Measurements from ENCODE around the gene AIFM1.

DNA sequence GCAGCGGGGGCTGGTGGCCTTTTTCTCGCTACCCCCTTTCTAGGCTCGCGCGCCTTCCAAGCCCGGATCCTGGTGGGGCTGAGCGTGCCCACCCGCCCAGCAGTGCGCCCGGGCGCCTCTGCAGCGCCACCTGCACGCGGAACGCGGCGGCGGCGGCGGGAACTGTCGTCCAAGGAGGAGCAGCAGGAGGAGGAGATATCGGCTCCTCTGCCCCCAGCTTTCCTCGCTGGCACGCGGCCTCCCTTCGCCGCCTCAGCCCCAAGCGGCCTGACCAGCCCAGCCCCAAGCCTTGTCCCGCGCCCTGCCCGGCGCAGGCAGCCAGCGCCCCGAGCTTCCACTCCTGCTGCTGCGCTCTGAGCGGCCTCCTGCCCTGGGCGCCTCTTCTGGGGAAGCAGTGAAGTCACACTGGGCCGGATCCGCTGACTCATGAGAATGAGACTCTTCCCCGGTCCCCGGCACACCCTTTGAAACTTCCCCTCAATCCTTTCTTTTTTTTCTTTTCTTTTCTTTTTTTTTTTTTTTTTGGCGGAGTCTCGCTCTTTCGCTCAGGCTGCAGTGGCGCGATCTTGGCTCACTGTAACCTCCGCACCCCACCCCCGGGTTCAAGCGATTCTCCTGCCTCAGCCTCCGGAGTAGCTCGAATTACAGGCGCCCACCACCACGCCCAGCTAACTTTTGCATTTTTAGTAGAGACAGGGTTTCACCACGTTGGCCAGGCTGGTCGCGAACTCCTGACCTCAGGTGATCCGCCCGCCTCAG is 44.7 kb downstream of the AIFM1 start:
- TF ChIP-seq, protein P1, sequence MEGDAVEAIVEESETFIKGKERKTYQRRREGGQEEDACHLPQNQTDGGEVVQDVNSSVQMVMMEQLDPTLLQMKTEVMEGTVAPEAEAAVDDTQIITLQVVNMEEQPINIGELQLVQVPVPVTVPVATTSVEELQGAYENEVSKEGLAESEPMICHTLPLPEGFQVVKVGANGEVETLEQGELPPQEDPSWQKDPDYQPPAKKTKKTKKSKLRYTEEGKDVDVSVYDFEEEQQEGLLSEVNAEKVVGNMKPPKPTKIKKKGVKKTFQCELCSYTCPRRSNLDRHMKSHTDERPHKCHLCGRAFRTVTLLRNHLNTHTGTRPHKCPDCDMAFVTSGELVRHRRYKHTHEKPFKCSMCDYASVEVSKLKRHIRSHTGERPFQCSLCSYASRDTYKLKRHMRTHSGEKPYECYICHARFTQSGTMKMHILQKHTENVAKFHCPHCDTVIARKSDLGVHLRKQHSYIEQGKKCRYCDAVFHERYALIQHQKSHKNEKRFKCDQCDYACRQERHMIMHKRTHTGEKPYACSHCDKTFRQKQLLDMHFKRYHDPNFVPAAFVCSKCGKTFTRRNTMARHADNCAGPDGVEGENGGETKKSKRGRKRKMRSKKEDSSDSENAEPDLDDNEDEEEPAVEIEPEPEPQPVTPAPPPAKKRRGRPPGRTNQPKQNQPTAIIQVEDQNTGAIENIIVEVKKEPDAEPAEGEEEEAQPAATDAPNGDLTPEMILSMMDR (conservative IDR thresholded peaks at IDR 0.05; ENCODE audit: low read length): no peak
- TF ChIP-seq EZH2phosphoT487 (IDR thresholded peaks at IDR 0.05; ENCODE audit: borderline replicate concordance): no peak
